ENCODE measurements around the gene GOLGA7B.

The GOLGA7B gene

DNA sequence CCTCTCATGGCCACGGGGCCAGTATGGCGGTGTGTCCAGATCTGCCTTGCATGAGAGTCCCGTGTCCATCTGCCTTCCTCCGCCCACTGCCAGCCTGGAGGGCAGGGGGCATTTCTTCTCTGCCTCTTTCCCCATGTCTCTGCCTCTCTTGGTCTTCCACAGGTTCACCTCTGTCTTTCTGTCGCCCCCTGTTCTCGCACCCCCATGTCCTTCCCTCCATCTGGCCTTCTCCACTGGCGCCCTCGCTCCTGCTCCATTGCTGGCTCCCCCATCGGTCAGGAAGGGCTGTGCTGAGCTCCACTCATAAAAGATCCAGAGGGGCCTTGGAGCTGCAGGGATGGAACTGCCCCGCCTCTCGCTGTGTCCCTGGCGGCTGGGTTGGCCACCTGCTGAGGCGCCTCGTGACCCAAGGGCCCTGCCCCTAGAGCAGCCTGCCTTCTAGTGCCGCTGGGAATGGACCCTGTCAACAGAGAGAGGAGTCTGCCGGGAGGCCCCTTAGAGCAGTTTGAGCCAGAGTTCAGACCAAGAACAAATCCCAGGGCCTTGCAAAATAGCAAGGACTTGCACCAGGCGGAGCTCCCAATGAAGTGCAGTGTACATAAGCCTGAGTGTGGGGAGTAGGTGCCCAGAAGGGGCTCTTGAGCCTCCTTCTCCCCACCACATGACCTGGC lies 42.0 kb downstream of the GOLGA7B start:
- no peak overlapping the region for H3K4me3 ChIP-seq (replicated peaks; ENCODE audit: insufficient read depth, low read length)
- TF ChIP-seq, protein P1, sequence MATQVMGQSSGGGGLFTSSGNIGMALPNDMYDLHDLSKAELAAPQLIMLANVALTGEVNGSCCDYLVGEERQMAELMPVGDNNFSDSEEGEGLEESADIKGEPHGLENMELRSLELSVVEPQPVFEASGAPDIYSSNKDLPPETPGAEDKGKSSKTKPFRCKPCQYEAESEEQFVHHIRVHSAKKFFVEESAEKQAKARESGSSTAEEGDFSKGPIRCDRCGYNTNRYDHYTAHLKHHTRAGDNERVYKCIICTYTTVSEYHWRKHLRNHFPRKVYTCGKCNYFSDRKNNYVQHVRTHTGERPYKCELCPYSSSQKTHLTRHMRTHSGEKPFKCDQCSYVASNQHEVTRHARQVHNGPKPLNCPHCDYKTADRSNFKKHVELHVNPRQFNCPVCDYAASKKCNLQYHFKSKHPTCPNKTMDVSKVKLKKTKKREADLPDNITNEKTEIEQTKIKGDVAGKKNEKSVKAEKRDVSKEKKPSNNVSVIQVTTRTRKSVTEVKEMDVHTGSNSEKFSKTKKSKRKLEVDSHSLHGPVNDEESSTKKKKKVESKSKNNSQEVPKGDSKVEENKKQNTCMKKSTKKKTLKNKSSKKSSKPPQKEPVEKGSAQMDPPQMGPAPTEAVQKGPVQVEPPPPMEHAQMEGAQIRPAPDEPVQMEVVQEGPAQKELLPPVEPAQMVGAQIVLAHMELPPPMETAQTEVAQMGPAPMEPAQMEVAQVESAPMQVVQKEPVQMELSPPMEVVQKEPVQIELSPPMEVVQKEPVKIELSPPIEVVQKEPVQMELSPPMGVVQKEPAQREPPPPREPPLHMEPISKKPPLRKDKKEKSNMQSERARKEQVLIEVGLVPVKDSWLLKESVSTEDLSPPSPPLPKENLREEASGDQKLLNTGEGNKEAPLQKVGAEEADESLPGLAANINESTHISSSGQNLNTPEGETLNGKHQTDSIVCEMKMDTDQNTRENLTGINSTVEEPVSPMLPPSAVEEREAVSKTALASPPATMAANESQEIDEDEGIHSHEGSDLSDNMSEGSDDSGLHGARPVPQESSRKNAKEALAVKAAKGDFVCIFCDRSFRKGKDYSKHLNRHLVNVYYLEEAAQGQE (IDR thresholded peaks at IDR 0.05; ENCODE audit: insufficient replicate concordance, low read depth): no peak
- TF ChIP-seq GABPA (IDR thresholded peaks at IDR 0.05; ENCODE audit: low read depth) (no peak), SPI1 (IDR thresholded peaks at IDR 0.05; ENCODE audit: borderline replicate concordance, low read depth) (no peak), POLR2AphosphoS5 (IDR thresholded peaks at IDR 0.05; ENCODE audit: low read depth) (no peak)
- no peak overlapping the region for H3K27ac ChIP-seq (replicated peaks)
- no peak for DNase-seq (ENCODE audit: low read depth in 1 of 2, low spot score in 1 of 2)
- no peaks in the 10 kb centered on the region for H3K27me3 ChIP-seq (ENCODE audit: insufficient read depth, poor library complexity, severe bottlenecking)

DNA sequence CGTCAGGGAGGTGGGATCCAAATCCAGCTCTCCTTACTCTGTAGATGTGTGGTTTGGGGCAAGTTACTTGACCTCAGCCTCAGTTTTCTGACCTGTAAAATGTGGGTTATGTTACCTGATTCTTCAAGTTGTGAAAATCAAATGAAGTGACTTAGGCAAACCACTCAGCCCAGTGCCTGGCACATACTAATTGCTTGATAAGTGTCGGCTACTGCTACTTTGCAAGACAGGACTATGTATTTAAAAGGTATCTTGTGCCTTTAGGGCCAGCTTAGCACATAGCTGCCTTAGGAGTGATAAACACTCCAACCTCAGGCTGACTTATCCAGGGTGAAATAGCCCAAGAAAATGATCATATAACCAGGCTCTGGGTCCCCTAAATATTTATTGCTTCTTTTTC lies 42.9 kb downstream of the GOLGA7B start:
- H3K27ac ChIP-seq (replicated peaks): no peak overlapping the region
- TF ChIP-seq SPI1 (IDR thresholded peaks at IDR 0.05; ENCODE audit: borderline replicate concordance, low read depth) (no peak), GABPA (IDR thresholded peaks at IDR 0.05; ENCODE audit: low read depth) (no peak), POLR2AphosphoS5 (IDR thresholded peaks at IDR 0.05; ENCODE audit: low read depth) (no peak)
- TF ChIP-seq, protein P1 (IDR thresholded peaks at IDR 0.05; ENCODE audit: insufficient replicate concordance, low read depth): no peak
- TF ChIP-seq, protein P2, sequence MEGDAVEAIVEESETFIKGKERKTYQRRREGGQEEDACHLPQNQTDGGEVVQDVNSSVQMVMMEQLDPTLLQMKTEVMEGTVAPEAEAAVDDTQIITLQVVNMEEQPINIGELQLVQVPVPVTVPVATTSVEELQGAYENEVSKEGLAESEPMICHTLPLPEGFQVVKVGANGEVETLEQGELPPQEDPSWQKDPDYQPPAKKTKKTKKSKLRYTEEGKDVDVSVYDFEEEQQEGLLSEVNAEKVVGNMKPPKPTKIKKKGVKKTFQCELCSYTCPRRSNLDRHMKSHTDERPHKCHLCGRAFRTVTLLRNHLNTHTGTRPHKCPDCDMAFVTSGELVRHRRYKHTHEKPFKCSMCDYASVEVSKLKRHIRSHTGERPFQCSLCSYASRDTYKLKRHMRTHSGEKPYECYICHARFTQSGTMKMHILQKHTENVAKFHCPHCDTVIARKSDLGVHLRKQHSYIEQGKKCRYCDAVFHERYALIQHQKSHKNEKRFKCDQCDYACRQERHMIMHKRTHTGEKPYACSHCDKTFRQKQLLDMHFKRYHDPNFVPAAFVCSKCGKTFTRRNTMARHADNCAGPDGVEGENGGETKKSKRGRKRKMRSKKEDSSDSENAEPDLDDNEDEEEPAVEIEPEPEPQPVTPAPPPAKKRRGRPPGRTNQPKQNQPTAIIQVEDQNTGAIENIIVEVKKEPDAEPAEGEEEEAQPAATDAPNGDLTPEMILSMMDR (IDR thresholded peaks at IDR 0.05; ENCODE audit: insufficient read depth, low read length): no peak
- DNase-seq (ENCODE audit: low read depth in 1 of 2, low spot score in 1 of 2): no peak

DNA sequence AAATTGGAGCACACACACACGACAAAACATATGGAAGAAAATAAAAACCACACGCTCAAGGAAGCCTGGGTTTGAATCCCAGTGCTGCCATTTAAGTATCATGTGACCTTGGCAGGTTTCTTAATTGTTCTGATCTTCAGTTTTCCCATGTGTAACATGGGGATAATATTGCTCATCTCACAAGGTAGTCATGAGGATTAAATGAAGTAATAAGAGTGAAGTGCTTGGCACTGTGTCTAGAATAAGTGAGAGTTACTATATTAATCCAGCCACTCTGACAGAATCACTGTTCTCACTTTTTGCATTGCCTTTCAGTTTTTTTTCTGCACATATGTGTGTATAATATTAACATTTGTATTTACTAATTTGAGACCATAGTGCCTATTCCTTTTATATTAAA lies 43.3 kb downstream of the GOLGA7B start:
- no peak for TF ChIP-seq GABPA (IDR thresholded peaks at IDR 0.05; ENCODE audit: low read depth)
- TF ChIP-seq POLR2AphosphoS5 (IDR thresholded peaks at IDR 0.05; ENCODE audit: low read depth): no peak
- TF ChIP-seq SPI1 (IDR thresholded peaks at IDR 0.05; ENCODE audit: borderline replicate concordance, low read depth): no peak
- TF ChIP-seq, protein P2 (IDR thresholded peaks at IDR 0.05; ENCODE audit: insufficient read depth, low read length): no peak
- TF ChIP-seq, protein P1 (IDR thresholded peaks at IDR 0.05; ENCODE audit: insufficient replicate concordance, low read depth): no peak
- no peak for DNase-seq (ENCODE audit: low read depth in 1 of 2, low spot score in 1 of 2)
- Histone ChIP-seq H3K27ac (replicated peaks) (no peak overlapping the region), H3K4me3 (replicated peaks; ENCODE audit: insufficient read depth, low read length) (no peak overlapping the region), H3K27me3 (ENCODE audit: insufficient read depth, poor library complexity, severe bottlenecking) (no peaks in the 10 kb centered on the region)

More for the DNA sequence above, 42.9 kb downstream of the GOLGA7B start:
- Histone ChIP-seq H3K27me3 (ENCODE audit: insufficient read depth, poor library complexity, severe bottlenecking) (no peaks in the 10 kb centered on the region), H3K4me3 (replicated peaks; ENCODE audit: insufficient read depth, low read length) (no peak overlapping the region)

Data from HL-60 (cell line).